GM21390 (cell line): ENCODE results near the gene TSPAN14.
"Not testable (repeated sequence)": the region's sequence is repeated elsewhere in the genome, so short reads cannot be mapped to it uniquely, and the experiment has no call there.

Source experiments
- ATAC-seq: cut with Tn5 transposase; IDR thresholded peaks from one replicate; pipeline ENCODE4 v1.9.1; 2021; ENCODE audit not compliant: unreplicated experiment

TSPAN14 gene

DNA sequence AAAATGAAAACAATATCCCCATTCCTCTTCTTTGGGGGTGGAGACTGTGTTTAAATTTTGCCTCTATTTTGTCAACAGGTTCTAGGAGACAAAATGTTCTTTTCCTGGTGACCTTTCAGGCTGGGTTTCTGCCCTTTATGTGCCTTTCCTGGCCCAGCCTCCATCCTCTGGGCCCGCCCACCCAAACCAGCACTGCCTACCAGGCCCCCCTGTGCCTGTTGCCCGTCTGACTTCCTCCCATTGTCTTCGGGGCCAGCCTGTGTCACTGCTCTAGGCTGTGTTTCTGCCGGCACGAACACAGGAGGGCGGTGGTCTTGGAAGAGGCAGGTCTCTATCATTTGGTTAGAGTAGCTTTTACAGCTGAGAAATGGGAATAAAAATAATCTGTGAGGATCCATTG, 13.9 kb downstream of the TSPAN14 start:
- ATAC-seq, result no peak

DNA sequence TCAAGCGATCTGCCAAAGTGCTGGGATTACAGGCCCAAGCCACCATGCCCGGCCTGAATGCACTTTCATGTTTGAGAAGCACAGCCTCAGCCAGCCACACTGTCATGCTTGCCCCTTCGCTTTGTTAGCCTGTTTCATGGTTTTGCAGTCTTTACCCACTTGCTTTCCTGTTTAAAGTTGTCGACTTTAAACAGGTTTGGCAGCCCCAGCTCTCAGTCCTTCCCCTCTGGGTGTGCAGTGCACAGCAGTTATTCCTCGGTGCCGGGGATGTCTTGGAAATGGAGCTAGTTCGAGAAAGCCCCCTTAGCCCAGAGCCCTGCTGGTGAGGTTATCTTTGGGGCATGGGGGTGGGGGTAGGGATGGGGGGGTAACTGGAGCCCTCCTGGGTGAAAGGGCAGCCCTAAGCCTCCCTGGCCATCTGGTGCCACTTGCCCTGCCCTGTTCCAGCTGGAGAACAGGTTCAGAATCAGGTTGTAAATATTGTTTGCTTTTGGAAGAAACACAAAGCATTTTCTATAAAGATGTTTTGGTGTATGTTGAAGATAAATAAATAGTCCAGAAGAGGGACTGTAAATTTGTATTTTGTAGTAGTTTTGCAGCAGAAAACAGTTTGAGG, 14.8 kb downstream of the TSPAN14 start:
- ATAC-seq, result no peak

DNA sequence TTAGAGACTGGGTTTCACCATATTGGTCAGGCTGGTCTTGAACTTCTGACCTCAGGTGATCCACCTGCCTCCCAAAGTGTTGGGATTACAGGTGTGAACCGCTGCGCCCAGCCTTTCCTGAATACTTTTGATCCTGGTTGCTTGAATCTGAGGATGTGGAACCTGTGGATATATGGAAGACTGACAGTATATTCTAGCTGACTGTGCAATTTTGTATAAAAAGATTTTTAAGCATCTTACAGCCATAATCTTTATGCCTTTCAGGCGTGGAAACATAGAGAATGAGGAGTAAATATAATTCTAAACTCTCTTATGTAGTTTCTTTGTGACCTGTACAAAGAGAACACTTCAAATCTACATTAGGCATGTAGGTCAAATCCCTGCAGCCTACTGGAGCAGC, 16.2 kb downstream of the TSPAN14 start:
- no peak for ATAC-seq

DNA sequence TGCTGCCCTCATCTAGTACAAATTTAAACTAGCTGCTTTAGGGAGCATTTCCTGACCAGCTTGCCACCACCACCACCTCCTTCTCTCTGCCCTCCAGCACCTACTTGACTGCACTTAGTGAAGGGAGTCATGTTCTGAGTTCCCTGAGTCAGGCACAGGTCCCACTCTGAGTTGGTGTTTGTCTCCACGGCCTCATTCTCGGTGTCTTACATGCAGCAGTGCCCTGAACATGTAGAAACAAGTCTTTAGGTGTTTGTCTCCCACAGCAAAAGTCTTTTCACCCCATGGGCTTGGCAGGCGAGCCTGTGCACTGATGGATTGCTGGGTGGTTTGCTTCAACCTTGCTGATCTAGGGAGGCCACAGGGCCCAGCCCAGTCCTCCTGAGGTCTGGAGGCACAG, 16.9 kb downstream of the TSPAN14 start:
- no peak for ATAC-seq

GRCh38 chr10:80471715-80472233, 17.7 kb downstream of the TSPAN14 start:
- peak; percentile 59 for ATAC-seq

- ATAC-seq, result peak; percentile 91
These were observed 18.4 kb downstream of the TSPAN14 start for GRCh38 chr10:80472234-80473095.

DNA sequence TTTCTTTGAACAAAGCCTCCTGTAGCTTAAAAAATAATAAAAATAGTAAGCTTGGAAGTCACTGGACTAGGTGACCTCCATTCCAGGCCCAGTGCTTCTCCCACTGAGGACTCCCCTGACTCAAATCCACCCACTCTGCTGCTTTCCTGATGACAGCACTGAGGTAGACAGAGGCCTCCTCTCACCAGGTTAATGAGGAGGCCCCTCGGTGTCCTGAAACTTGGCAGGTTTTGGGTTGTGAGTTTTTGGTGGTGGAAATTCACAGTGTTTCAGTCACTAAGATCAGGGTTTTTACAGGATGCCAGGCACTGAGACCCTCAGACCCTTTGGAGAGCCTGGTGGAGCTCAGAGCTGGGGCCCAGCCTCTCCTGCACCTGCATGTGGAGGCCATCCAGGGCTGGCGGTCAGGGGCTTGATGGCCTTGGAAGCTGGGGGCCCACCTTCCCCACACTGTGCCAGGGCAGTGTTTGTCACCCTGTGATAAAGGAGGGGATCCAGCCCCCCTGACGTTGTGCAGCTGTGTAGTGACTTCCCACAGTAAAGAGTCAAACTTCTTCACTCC, 19.1 kb downstream of the TSPAN14 start:
- no peak for ATAC-seq

DNA sequence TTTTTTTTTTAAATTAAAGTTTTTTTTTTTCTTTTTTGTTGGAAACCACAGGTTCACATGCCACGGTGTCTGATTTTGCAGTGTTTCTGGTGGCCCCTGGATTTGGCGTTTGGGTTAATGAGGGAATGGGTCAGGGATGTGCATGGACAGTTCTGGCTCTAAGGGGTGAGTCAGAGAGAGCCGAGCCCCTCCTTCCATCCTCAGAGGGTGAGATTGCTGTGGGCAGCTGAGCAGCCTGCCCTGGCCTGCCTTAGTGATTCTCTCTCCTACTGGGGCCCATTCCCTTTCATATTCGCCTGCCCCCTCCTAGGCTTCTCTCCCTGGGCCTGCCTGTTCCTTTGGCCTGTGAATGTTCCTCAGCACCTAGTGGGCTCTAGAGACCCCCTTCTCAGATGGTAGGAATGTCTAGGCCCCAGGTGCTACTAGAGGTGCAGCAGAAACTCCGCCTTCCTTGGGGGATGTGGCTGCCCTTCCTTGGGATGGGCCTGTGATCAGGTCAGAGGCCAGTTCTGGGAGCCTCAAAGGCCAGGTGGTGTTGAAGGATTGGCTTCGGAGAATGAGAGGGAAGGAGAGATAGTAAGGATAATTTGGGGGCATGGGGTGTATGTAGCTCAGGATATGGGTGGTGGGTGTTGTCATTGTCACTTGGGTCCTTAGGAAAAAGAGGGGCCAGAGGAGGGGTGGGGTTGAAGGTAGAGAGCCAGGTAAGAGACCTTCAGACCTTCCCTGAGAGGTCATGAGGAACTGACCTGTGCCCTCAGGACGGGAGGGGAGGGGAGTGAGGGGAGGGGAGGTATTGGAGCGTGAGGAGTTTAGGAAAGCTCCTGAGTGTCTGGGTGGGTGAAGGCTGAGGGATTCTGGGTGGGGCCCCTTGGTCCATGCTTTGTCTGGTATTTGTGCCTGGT, 19.8 kb downstream of the TSPAN14 start:
- no peak for ATAC-seq

DNA sequence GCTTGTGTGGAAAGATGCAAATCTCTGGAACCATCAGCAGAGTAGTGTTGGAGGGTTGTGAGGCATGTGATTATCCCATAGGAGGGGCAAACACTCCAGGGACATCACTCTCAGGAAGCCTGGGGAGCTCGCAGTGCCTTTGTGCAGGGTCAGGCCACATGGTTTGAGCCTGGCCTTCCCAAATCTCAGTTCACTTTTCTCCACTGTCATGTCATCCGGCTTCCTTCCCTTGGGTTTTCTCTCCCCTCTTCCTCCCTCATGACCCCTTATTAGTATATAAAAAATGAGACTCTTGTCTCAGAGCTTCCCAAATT, 20.4 kb downstream of the TSPAN14 start:
- no peak for ATAC-seq

DNA sequence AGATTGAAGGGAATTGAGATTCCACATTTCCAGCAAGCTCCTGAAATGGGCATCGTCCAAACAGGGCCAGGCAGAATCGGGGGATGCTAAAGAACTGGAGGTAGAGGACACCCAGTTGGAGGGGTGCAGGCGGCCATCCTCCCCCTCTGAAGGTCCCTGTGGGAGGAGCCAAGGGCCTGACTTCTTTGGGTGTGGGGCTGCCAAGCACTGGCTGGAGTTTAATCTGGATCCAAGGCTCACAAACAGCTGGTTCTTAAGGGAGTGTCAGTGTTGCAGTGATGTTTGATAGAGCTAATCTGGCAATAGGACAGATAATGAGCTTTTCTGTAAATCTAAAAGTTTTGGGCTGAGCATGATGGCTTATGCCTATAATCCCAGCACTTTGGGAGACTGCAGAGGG, 20.8 kb downstream of the TSPAN14 start:
- ATAC-seq, result no peak

GRCh38 chr10:80475641-80476040, 21.5 kb downstream of the TSPAN14 start:
- not testable (repeated sequence) for ATAC-seq

DNA sequence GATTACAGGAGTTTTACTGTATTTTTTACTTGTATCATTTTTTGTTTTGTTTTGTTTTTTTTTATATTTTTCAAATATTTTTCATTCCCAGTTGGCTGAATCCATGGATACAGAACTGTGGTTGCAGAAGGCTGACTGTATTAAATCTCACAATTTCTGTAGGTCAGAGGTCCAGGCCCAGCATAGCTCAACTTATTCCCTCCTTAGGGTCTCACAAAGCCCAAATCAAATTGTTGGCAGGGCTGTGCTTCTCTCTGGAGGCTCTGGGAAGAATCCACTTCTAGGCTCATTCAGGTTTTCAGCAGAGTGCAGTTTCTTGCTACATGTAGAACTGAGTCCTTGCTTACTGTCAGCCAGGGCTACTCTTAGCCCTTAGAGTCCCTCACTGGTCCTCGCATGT, 22.6 kb downstream of the TSPAN14 start:
- ATAC-seq, result no peak

DNA sequence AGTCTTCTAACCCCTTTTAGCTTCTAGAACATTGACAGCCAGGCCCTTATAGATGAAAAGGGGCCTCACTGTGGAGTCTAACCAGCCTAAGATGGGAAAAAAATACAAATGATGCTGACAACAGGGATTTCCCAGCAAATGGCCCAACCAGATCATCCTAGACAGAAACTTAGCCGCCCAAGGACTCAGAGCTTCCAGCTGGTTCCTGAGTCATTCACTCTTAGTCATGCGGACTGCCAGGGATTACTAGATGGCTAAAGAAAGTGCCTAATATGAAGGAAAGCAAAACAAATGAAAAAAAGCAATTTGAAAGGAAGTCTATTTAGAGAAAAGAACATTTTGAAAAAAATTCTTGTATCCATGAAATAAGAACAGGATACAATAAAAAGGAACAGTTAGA, 23.7 kb downstream of the TSPAN14 start:
- no peak for ATAC-seq

GRCh38 chr10:80480373-80480772, 26.3 kb downstream of the TSPAN14 start:
- not testable (repeated sequence) for ATAC-seq

DNA sequence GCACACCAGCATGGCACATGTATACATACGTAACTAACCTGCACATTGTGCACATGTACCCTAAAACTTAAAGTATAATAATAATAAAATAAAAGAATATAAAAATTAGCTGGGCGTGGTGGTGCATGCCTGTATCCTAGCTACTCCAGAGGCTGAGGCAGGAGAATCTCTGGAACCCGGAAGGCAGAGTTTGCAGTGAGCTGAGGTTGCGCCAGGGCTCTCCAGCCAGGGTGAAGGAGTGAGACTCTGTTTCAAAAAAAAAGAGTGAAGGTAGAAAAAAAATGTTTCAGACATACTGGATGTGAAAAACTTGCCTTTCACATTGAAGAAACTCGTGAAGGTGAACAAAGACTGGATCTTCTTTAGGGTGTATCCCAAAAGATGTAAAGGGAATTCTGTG, 26.7 kb downstream of the TSPAN14 start:
- ATAC-seq, result no peak

GRCh38 chr10:80484243-80484642, 30.1 kb downstream of the TSPAN14 start:
- ATAC-seq, result no peak

DNA sequence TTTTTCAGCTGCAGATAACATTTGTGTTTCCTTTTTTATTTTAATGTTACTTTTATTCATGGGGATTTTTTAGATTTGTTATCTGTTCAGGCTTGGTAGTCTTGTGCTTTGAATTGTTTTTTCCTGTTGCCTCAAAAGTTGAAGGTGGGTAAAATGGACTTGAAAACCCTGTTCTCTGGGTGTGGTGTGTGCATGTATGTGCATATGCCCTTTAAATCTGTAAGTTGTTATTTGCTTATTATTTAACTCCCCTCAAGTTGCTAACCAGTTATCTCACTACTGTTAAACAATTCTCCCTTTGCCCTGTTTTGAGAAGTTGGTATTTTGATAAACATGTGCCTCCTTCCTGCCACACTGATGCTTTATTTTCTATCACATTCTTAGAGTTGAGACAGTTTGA, 30.6 kb downstream of the TSPAN14 start:
- ATAC-seq, result no peak

DNA sequence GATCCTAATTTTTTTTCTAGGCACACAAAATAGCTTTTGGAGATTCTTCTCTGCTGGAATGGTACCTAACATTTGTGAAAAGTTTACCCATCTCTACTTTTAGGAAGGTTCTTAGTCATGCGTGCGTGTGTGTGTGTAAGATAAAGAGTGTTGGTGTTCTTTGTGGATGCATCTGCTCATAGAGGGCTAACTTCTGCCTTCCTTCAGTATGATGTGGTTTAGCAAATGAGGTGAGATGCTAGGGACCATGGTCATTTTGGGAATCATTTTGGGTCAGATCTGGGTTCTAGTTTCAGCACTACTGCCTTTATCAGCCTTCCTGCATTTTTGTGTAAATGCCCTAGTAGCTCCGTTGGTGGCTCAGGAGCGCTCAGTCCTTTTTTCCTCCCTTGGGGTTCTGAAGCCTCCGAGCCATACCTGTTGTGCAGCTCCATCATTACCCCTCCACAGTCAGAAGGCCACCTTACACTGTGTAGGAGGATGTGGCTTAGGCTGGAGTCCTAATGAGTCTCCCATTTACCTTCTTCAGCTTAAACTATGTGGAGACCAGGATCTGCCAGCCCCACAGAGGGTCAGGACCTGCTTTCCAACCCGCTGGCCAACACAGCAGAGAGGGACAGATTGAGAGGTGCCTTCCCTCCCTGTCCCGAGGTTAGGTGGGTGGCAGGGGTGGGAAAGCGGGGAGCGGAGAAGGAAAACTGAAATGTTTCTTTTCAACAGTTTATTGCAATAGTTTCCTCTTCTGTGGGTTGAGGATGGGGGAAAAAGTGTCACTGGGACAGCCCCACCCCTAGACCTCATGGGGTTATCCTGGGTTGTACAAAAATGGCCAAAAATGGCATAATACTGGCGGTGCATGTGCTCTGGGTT, 31.2 kb downstream of the TSPAN14 start:
- no peak for ATAC-seq

DNA sequence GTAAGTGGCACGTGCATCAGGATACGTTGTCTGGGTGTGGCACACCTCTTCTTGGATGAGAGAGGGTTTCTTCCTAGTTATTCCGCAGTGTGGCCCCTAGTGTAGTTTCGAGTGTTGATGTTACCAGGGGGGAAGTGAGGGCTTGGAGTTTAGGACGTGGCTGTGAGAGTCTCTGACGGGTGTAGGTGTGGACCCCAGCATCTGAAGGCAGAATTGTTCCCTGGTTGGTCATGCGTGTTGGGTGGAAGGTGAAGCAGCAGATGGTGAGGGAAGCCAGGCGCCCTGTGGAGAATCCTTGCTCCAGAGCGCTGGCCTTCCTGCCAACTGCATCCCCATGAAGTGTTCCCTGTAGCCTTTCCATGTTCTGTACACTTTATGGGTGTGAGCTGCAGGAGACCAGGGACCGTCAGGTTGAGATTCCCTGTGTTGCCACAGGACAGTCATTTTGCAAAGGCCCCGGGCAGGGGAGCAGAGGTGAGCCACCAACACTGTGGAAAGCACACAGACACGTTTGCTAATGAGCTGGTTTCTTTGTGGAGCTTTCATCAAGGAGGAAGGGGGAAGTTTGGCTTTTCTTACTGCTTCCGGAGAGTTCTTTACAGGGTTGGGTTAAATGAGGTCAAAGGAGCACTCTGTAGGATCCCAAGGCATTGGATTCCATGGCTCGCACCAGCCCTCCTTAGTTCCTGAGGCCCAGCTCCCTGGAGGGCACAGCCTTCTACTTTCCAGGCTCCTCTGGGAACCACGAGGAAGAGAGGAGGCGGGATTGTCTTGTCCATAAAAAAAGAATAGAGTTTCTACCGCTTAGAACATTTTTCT, 32.0 kb downstream of the TSPAN14 start:
- ATAC-seq, result no peak
